GM21723 (cell line): ENCODE results near the gene PTPN12.
"Not testable (repeated sequence)": the region's sequence is repeated elsewhere in the genome, so short reads cannot be mapped to it uniquely, and the experiment has no call there.

ENCODE experiments used
- ATAC-seq: cut with Tn5 transposase; IDR thresholded peaks from one replicate; pipeline ENCODE4 v1.9.1; 2021; ENCODE audit warnings: mild to moderate bottlenecking, moderate library complexity; ENCODE audit not compliant: unreplicated experiment

Gene PTPN12

DNA sequence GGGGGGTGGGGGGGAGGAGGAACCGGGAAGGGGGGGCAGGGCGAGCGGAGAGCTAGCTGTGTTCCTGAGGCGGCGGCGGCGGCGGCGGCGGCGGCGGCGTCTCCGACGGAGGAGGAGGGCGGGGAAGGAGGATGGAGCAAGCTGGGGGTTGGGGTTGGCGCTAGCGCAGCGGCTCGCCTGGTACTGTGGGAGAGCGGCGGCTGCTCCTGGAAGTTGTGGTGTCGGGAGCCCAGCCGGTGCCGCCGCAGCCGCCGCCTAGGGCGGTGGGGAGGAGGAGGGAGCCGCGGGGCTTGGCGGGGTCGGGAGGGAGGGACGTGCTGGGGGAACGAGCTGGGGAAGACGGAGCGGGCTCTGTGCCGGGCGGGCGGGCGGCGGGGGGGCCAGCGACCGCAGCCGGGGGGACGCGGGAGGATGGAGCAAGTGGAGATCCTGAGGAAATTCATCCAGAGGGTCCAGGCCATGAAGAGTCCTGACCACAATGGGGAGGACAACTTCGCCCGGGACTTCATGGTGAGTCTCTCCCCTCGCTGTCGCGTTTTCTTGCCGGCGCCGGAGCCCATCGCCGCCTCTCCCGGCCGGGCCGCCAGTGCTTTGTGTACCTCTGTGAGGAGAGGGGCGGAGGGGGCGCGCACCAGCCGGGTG lies at the start of gene PTPN12:
Gene PTPN12 (plus strand): TSS at position 160 of the 642 bp plus-strand sequence. CDS start 252 bp downstream, at position 412.
- ATAC-seq = peak; percentile 30

DNA sequence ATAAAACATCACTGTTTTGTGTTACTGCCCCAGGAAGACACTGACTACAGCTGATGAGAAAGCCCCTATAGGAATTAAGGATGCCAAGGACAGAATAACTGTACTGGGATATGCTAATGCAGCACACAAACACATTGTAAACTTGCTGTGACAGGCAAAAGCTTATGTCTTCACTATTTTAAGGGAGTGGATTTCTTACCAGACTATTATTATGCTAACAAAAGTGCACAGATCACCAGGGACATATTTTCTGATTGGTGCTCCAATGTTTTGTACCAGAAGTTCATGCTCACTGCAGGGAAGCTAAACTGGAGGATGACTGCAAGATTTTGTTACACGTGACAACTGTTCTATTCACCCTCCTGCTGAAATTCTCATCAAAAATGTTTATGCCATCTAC lies 48.1 kb upstream of the PTPN12 start:
- ATAC-seq = no peak

DNA sequence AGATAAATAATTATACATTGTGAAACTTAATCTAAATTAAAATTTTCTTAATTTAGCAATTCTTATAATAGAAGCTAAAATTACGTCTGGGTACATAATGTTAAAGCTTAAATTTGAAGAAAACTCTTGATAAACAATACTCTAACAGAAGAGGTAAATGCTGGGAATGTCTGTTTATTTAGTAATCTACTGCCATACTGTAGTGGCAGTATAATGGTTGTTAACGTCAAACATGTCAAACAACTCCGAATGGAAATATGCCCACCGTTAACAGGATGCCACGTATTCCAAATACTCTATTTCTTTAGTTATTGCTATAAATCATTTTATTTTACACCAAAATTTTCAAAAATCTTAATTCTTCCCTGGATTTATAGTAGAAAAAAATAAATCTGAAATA lies 40.0 kb upstream of the PTPN12 start:
- ATAC-seq = no peak

DNA sequence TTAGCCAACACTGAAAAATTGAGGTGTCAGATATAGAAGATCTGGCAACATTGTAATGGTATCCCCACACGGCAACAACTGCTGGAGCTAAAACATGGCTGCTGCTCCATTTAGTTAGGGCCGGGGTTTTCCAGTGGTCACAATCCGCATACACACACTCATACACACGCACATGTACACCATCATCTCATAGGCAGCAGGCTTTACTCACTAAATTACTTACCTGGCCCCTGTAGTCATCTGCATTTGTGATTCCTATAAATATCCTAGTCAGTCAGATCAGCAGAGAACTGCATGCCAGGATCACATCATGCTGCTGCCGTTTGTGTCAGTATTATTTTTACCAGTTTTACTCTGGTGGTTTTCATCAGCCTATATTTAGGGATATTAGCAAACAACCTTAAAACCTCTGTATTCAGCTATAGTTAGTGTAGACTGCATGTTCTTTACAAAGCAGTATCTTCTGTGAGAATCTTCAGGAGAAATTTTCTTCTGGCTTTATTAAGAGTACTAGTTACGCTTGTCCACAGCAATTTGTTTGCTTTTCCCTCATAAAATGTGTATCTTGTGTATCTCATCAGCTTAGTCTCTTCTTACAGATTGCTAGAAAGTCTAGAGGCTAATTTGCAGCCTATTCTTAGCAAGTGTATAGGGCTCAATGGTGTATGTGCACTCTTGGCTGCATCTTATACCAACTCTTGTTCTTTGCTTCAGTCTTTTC lies 38.3 kb upstream of the PTPN12 start:
- ATAC-seq = no peak

DNA sequence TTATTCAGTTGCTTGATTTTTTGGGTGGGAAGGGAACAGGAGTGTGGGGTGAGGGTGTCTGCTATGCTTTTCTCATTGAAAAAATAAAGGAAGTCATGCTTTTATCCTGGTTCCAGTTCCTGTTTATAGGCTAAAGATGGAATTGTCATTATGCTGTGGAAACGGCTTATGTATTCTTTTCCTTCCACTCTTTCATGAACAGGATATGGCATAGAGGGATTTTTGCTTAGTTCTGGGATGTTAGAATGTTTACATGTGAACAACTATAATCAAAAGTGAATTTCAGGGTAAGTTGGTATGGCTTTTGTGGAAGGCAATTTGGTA lies 35.9 kb upstream of the PTPN12 start:
- no peak for ATAC-seq

DNA sequence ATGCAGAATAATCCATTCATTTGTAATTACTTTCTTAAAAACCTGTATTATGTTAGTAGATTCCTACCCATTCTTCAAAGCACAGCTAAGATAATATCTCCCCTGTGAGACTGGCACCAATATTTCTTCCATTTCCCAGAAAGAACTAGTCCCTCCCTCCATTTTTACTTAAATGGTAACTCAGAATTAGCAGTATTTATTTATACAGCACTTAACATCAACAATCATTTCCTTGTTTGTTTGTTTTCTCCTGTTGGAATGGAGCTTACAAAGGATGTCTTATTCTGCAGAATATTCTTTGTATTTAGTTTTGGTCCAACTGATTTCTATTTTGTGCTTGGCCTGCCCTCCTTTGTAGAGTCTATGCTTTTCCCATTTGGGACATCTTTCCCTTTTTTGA lies 32.1 kb upstream of the PTPN12 start:
- no peak for ATAC-seq

DNA sequence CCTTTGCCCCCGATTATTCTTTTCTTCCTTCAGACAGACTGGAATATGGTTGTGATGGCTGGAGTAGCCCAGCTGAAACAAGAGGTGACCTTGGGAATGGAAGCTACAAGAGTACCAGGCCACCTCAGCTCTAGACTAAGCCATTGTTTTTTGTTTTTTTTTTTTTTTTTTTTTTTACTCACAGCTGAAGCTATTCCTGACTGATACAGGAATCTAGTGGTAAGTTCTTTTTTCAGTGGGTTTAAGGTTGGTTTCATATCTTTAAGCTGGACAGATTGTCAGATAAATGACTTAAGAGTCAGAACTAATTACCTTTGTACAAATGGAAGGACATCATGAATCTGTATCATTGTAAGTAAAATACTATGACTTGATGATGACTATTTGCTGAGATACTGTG lies 30.2 kb upstream of the PTPN12 start:
- ATAC-seq = no peak

DNA sequence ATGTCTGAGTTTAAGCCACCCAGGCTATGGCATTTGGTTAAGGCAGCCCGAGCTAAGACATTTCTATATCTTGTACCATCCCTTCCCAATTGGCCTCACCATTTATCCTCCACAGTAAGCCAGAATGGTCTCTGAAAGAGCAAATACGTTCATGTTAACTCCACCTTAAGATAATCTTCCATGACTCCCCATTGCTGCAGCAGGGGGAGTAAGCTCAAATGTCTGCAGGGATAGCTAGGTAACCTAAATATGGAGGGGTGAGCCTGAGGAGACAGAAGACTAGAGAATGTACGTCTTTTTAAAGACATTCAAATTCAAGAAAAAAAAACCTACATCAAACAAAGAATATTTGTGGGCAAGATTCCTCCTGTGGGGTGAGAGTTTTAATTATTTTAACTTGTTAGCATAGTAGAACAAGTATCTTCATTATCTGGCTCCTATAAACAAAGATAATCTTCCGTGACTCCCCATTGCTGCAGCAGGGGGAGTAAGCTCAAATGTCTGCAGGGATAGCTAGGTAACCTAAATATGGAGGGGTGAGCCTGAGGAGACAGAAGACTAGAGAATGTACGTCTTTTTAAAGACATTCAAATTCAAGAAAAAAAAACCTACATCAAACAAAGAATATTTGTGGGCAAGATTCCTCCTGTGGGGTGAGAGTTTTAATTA lies 24.0 kb upstream of the PTPN12 start:
- ATAC-seq = not testable (repeated sequence)

DNA sequence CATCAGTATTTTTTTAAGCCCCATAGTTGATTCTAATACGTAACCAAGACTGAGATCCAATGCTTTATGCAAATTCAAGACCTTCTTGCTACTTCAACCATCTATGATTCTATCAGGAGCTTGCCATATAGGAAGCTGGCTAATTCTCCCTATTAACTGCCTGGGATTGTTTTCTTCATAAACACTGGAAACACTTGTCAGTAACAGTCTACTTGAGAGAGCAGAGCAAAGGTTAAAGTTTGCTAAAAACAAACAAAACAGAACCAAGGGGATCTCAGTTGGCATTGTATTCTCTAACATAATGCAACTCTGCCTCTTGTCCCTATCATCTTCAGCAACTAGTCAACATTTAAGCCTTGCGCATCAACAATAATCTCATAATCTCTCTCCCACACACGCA lies 21.0 kb upstream of the PTPN12 start:
- ATAC-seq = no peak

DNA sequence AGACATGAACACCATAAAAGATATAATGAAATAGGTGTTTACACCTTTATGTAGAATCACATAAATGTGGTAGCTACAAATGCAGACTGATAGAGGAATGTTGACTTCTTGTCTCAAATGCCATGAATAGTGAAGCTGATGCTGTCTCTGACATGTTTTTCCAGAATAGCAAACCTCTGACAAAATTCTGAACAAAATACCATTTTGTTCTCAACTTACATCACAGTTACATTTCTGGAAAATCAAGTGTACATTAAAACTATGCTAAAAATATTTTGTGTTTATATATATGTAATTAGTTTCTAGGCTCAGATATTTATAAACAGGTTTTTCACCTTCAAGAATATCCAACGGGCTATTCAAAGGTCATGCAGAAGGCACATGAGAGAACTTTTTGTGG lies 16.8 kb upstream of the PTPN12 start:
- no peak for ATAC-seq

DNA sequence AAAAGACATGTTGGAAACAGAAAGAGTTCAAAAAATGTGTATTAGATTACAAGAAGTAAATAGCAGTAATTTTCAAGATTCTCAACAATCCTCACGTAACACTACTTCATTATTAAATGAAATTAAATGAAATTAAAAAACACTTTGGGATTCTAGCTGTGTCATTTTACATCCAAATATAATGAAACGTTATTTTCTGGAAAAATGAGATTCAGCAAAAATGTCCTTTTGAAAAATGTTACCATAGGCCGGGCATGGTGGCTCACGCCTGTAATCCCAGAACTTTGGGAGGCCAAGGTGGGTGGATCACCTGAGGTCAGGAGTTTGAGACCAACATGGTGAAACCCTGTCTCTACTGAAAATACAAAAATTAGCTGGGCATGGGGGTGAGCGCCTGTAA lies 15.6 kb upstream of the PTPN12 start:
- ATAC-seq = not testable (repeated sequence)

DNA sequence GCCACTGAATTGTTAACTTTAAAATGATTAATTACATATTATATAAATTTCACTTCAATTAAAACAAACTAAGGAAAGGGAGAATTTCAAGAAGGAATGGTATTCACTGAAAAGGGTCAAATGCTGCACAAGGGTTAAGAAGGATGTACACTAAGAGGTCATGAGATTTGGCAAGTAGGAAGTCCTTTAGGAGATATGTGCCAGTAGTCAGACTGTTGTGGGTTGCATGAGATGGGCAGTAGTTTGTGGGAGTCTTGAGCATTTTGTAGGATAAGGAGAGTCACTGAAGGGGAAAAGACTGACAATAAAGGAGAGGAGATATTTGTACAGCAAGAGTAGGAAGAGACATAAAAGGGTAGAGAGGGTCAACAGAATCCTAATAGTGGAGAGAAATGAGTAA lies 12.4 kb upstream of the PTPN12 start:
- ATAC-seq = no peak

DNA sequence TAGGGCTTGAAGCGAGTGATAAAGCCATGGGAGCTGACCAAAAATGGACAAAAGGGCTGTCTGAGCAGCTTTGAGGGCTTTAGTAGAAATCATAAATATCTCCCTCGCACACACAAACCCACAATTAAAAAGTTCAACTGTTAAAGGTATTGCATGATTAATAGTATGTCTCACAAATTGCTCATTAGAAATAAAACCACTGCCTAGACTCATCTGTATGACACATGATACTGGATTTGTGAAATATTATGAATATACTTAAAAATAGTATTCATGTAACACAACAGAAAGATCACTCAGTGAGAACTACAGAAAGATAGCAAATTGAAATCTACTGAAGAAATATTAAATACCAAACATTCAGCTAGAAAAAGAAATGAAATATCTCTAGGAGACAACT lies 11.9 kb upstream of the PTPN12 start:
- ATAC-seq = no peak

DNA sequence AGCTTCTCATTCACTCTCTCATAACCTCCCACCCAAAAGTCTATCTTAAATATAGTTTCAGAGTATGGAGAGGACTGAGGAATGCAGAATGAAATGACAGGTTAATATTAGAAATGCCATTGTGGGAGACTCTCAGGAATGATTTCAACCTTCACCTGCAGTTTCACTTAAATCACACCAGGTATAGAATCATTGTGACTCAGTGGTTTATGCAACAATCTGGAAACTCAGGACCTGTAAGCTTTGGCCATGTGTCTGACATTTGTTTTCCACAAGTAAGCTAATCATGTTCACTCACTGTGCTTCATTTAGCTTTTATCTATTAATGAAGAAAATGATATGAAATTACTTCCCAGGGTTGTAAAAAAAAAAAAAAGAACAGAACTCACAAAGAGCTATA lies 8.7 kb upstream of the PTPN12 start:
- no peak for ATAC-seq

DNA sequence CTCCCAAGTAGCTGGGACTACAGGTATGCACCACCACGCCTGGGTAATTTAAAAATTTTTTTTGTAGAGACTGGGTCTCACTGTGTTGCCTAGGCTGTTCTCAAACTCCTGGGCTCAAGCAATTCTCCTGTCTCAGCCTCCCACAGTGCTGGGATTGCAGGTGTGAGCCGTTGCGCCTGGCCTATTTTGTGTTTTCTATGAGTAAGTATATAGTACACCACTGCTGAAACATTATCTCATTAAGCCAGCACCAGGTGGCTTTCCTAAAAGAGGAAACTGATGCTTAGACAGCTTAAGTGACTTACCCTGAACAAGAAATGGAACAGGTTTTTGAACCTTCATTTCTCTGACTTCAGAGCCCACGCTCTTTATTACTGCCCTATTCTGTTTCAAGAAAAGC lies 7.8 kb upstream of the PTPN12 start:
- no peak for ATAC-seq

DNA sequence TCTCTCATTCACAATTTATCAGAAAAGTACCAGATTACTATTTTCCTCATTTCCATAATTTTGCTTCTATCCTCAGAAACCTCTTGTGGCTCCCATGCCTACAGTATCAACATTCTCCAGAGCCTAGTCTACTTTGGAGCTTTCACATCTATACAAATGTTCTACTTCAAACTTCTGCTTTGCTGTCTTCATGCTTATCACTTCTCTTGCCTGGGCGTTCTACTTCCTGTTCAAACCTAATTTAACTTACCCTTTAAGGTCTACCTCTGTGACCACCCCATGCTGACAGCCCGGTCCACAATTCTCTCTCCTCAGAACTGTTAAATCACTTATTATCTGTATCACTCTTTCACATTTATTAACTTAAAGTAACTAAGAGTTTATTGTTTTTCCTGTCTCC lies 6.1 kb upstream of the PTPN12 start:
- ATAC-seq = peak; percentile 73

DNA sequence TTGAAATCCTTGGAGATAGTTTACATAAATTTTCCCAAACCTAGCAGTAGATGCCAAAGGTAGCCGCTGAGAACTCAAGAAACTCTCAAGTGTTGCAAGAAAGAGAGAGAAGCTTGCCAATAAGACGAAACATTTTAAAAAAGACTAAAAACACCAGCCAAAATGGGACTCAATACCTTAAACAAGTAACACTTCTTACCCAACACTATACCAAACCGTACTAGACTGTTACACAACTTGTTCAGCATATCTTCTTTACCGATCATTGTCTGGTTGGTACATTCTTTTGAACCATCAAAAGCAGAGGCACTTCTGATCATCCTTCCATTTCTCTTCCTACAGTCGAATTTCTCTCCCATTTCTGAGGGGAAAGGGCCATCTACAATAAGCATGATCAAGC lies 4.8 kb upstream of the PTPN12 start:
- no peak for ATAC-seq

DNA sequence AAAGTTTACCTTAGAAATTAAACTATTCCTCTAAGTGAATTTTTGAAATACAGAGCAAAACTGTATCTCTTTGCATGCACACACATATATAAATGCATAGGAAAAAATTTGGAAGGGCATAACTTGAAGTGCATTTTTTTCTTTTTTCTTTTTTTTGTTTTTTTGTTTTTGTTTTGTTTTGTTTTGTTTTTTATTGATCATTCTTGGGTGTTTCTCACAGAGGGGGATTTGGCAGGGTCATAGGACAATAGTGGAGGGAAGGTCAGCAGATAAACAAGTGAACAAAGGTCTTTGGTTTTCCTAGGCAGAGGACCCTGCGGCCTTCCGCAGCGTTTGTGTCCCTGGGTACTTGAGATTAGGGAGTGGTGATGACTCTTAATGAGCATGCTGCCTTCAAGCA lies 4.4 kb upstream of the PTPN12 start:
- ATAC-seq = not testable (repeated sequence)

DNA sequence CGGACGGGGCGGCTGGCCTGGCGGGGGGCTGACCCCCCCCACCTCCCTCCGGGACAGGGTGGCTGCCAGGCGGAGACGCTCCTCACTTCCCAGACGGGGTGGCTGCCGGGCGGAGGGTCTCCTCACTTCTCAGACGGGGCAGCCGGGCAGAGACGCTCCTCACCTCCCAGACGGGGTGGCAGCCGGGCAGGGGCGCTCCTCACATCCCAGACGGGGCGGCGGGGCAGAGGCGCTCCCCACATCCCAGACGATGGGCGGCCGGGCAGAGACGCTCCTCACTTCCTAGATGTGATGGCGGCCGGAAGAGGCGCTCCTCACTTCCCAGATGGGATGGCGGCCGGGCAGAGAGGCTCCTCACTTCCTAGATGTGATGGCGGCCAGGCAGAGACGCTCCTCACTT lies 3.0 kb upstream of the PTPN12 start:
- ATAC-seq = not testable (repeated sequence)

DNA sequence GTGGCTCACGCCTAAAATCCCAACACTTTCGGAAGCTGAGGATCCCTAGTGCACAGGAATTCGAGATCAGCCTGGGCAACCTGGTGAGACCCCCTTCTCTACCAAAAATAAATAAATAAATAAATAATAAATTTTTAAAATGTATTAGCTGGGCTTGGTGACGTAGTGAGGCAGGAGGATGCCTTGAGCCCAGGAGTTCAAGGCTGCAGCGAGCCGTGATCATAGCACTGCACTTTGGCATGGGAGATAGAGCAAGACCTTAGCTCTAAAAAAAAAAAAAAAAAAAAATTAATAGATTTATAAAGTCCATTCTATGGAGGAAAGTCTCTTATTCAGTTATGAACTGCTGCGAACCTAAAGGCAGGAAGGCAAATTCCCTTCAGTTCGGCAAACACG lies 1.1 kb upstream of the PTPN12 start:
- no peak for ATAC-seq

DNA sequence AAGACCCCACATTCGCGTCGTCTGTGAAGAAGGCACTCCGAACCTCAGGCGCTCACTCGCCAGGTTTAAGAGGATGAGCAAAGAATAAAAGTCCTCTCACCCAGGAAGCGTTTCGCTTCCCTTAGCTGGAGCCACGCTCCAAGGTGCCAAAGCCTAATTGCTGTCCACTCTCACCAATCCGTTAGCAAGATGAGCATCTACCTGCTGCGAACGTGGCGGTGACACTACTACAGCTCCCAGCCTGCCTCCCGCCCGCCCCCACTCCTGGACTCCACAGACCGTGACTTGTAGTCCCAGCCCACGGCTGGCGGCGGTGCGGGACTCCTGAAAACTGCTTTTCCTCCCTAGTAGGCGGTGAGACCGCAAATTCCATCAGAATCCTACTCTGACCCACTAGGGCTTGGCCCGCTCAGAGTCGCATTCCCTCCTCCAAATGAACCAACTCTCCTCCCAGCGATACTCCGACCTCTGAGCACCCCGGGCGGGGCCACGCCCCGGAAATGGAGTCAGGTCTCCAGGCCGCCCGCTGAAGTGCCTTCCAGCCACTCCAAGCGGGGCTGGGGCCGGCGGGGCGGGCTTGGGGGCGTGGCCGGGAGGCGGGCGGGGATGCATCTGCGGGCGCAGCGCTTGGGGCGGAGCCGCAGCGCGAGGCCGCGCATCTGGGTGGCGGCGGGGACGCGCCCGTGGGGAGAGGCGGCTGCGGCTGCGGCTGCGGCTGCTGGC lies 521 bp upstream of the PTPN12 start:
- ATAC-seq = peak; percentile 91

DNA sequence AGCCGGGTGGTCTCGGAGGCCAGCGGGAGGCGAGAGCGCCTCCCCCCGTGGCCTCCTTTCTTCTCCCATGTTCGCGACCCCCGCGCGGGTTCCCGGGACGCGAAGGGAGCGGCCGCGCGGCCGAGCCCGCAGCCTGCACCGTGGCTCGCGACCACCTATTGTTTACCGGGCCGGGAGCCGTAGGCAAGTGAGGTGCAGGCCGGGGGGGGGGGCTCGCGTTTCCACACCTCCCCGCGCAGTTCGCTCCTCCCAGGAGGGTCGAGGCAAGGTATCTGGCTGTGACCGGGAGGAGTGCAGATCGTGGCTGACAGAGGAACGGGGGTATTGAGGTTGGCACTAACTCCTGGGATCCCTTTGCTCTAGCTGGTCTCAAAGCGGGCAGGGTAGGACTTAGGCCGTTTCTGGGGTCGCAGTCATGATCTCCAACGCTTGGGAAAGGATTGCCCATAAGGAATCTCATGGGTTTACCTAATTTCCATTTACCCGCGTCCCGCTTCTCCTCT lies 734 bp downstream of the PTPN12 start:
- peak; percentile 11 for ATAC-seq
